HG02973 (cell line): ENCODE data around the gene CSPG5.

Source experiments
- ATAC-seq: cut with Tn5 transposase; IDR thresholded peaks from one replicate; pipeline ENCODE4 v1.9.1; 2021; ENCODE audit warnings: moderate library complexity; ENCODE audit not compliant: unreplicated experiment

The CSPG5 gene

GRCh38 chr3:47542471-47543173 lies 36.0 kb downstream of the CSPG5 start:
- no peak for ATAC-seq

DNA sequence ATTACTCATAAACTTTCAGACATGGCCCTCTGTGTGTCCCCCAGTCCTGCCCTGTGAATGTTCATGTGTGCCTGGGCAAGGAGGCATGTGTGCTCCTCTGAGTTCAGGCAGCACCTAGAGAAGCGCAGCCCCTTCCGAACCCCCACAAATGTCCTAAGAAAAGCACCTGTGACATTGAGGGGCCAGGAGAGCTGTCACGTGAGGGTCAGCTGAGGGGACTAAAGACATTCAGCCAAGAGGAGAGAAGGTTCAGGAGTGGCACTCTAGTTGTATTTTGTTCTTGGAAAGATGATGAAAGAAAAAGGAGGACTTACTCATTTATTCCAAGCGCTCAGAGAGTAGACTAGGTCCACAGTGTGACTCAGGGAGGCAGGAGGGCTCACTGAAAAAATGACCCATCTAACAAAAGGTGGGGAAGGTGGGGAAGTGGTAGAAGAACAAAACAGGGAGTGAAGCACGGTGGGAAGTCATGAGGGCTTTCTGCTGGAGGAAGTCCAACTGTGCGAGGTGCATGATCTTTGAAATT lies 37.0 kb downstream of the CSPG5 start:
- no peak for ATAC-seq

- no peak for ATAC-seq
Observed at GRCh38 chr3:47540281-47540680, 38.4 kb downstream of the CSPG5 start.

DNA sequence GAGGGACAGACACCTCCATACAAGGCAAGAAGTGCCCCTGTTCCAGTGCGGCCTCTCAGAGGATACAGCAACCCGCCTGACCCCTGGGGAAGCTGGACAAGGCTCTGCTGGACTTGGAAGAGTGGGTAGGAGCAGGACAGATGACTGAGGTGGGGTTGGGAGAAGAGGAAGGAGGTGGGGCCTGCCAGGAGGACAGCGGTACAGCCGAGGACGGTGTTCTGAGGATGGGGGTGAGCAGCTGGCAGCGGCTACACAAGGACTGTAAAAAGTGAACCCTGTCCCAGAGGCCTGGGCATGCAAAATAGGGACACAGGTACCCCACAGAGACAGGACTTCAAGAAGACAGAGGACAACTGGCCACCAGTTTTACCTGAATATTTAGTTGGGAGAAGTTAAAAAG lies 41.7 kb downstream of the CSPG5 start:
- no peak for ATAC-seq

- no peak for ATAC-seq
Observed at GRCh38 chr3:47536221-47536891, 42.3 kb downstream of the CSPG5 start.

DNA sequence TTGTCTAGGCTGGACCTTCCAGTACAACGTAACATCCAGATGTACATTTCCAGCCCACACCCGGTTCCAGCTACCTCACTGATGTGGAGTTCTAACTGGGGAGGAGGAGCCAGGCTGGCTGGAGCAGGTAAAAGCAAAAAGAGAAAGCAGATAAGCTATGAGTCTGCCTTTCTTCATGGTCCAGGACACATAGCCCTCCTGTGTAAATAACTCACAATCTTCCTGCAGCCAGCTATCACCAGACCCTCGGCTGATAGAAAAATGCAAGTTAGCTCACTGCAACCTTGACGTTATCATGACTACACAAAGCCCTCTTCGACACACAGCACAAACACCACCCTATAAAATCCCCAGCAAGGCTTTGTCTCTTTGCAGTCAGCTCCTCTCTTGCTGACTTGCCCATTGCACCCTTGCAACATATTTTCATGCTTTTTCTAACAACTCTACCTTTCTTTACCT lies 44.6 kb downstream of the CSPG5 start:
- ATAC-seq, result no peak

DNA sequence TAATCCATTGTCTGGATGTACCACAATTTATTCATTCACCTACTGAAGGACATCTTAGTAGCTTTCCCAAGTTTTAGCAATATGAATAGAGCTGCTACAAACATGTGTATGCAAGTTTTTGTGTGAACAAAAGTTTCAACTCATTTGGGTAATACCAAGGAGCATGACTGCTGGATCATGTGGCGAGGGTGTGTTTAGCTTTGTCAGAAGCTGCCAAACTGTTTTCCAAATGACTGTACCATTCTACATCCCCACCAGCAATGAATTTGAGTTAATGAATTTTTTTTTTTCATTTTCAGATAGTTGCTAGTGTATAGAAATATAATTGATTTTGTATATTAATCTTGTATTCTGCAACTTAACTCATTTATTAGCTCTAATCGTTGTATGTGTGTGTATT lies 45.2 kb downstream of the CSPG5 start:
- ATAC-seq, result no peak

GRCh38 chr3:47527952-47528725 lies 50.5 kb downstream of the CSPG5 start:
- no peak for ATAC-seq

DNA sequence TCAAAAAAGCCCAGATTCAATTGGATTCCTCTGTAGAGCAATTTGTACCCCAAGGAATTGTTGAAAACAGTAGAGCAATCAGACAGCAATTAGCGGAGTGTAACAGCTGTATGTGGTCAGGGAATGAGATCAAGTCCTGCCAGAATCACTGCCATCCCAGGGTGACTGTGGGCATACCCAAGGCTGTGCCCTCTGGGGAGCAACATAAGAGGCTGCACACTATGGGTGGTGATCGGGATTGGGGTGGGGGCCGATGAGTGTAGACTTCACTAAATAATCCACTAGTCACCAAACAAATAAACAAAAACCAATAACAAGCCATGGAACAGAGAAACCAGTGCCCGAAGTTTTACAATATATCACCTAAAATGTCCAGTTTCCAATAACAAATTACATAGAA lies 53.0 kb downstream of the CSPG5 start:
- no peak for ATAC-seq

DNA sequence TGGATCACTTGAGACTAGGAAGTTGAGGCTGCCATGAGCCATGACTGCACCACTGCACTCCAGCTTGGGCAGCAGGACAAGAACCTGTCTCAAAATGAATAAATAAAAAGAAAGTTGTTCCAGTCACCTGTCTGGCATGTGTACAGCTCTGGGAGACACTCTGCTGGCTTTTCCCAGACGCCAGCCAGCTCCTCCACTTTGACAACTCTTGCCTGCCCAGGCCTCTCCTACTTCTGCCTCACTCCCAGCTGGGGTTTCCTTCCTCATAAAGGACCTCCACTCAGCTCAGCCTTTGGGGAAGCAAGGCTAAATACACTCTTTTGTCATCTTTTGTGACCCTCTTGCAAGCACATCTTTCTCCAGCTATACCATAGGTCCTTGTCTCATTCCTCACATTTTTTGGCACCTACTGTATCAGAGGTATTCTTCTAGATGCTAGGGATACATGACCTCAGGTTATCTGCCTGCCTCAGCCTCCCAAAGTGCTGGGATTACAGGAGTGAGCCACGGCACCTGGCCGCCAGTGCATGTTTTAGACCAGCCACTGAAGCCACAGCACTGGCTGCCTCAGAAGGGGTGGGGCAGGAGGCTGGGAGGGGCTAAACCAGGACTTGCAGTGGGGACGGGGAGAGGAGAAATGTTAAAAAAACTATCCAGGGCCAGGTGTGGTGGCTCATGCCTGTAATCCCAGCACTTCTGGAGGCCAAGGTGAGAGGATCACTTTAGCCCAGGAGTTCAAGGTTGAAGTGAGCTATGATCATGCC lies 55.2 kb downstream of the CSPG5 start:
- no peak for ATAC-seq

- no peak for ATAC-seq
Observed at GRCh38 chr3:47522082-47522987, 56.3 kb downstream of the CSPG5 start.

DNA sequence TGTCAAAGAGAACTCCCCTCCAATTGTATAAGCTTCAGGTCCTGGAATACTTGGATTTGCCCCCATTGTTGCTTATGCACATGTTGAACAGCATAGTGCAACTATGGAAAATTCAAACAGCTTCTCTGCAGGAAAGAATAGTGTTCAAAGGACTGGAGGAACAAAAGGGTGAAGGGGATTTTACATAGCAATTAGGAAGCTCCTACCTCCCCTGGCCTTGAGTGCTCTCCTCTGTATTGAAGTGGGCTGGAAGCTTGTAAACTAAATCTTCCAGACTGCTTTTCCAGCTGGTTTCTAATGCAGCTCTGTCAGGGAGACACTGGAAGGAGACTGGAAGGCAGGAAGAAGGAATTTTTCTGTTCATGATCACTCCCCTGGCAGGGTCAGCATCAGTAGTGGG lies 57.9 kb downstream of the CSPG5 start:
- no peak for ATAC-seq

- no peak for ATAC-seq
Observed at GRCh38 chr3:47517937-47518336, 60.7 kb downstream of the CSPG5 start.

DNA sequence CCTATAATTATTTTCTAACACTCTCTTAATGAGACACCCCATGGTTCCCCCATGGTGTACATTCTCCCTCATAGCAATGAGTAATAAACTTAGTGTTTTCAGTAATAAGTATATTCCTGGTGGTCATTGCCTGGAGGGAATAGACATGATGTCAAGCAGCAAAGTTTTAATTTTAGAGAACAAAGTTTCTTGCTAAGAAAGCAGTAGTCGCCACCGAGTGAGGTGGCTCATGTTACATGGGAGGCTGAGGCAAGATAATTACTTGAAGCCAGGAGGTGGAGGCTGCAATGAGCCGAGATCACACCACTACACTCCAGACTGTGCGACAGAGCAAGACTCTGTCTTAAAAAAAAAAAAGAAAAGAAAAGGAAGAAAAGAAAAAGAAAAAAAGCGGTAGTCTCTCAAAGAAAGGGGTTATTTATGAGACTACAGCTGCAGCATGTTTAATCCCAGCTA lies 62.8 kb downstream of the CSPG5 start:
- ATAC-seq, result no peak

GRCh38 chr3:47515100-47515499 lies 63.6 kb downstream of the CSPG5 start:
- no peak for ATAC-seq

GRCh38 chr3:47513125-47513929 lies 65.3 kb downstream of the CSPG5 start, which contains the start of gene ELP6:
Gene ELP6 (minus strand): TSS chr3:47513712. CDS start chr3:47513590, 122 bp downstream.
- ATAC-seq, result peak; percentile 93

- ATAC-seq, result no peak
Observed at GRCh38 chr3:47512416-47513124, 66.1 kb downstream of the CSPG5 start.
